HEK293 (cell line): ENCODE measurements around the gene ZCCHC14.

Experiments used
- MYNN ChIP-seq: fragments of 450-650 bp; formaldehyde crosslinking; IDR thresholded peaks from 2 replicates; pipeline ENCODE4 v1.5.1; 2016; ENCODE audit warnings: missing biosample characterization, missing genetic modification characterization, borderline replicate concordance
- ZBTB8A ChIP-seq: fragments of 450-650 bp; formaldehyde crosslinking; IDR thresholded peaks from 2 replicates; pipeline ENCODE4 v1.5.1; 2016; ENCODE audit warnings: missing biosample characterization, missing genetic modification characterization
- ZNF292 ChIP-seq: fragments of 450-650 bp; formaldehyde crosslinking; IDR thresholded peaks from 2 replicates; pipeline ENCODE4 v1.5.1; 2016; ENCODE audit warnings: low read depth, missing biosample characterization, missing genetic modification characterization, borderline replicate concordance
- ZNF341 ChIP-seq: fragments of 450-650 bp; formaldehyde crosslinking; IDR thresholded peaks from 2 replicates; pipeline ENCODE4; 2016; ENCODE audit warnings: low read depth, missing biosample characterization, missing genetic modification characterization
- ZNF404 ChIP-seq: fragments of 450-650 bp; formaldehyde crosslinking; IDR thresholded peaks from 2 replicates; pipeline ENCODE4 v1.5.1; 2017; ENCODE audit warnings: missing biosample characterization, missing genetic modification characterization
- ZNF433 ChIP-seq: fragments of 450-650 bp; formaldehyde crosslinking; IDR thresholded peaks from 2 replicates; pipeline ENCODE4 v1.5.1; 2016; ENCODE audit warnings: missing biosample characterization, missing genetic modification characterization, low read depth
- ZNF776 ChIP-seq: fragments of 450-650 bp; formaldehyde crosslinking; IDR thresholded peaks from 2 replicates; pipeline ENCODE4 v1.5.0; 2017; ENCODE audit warnings: missing biosample characterization, missing genetic modification characterization, borderline replicate concordance
- TF ChIP-seq, protein P1 (sequence below): fragments of 450-650 bp; formaldehyde crosslinking; IDR thresholded peaks from 2 replicates; pipeline ENCODE4 v1.5.1; 2016; ENCODE audit warnings: missing biosample characterization, missing genetic modification characterization
- TF ChIP-seq, protein P2 (sequence below): sonication (generic); formaldehyde crosslinking; IDR thresholded peaks from 2 replicates; pipeline ENCODE4 v1.8.1; 2022; ENCODE audit warnings: mild to moderate bottlenecking, moderate library complexity, missing genetic modification reagents
- TF ChIP-seq, protein P3 (sequence below): fragments of 450-650 bp; formaldehyde crosslinking; IDR thresholded peaks from 2 replicates; pipeline ENCODE4 v1.5.1; 2016; ENCODE audit warnings: missing biosample characterization, missing genetic modification characterization

DNA sequence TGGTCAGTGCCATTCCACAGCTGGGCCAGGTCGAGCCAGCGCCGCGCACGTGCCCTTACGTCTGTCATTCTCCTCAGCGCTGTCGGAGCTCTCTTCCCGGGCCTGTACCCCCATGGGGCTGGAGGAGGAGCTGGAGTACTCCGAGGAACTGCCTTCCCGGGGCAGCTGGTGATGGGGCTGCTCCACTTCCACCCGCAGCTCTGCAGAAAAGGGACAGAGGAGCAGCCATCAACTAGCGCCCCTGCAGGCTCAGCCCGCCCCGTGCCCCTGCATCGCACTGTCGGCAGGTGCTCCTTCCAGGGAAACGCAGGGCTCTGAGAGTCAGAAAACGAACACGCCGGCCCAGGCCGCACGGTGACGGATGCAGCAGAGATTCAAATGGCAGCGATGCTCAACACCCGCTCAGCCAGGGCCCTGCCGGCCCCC lies 79.8 kb downstream of the ZCCHC14 start:
- no peak for TF ChIP-seq ZNF404
- TF ChIP-seq, protein P1, sequence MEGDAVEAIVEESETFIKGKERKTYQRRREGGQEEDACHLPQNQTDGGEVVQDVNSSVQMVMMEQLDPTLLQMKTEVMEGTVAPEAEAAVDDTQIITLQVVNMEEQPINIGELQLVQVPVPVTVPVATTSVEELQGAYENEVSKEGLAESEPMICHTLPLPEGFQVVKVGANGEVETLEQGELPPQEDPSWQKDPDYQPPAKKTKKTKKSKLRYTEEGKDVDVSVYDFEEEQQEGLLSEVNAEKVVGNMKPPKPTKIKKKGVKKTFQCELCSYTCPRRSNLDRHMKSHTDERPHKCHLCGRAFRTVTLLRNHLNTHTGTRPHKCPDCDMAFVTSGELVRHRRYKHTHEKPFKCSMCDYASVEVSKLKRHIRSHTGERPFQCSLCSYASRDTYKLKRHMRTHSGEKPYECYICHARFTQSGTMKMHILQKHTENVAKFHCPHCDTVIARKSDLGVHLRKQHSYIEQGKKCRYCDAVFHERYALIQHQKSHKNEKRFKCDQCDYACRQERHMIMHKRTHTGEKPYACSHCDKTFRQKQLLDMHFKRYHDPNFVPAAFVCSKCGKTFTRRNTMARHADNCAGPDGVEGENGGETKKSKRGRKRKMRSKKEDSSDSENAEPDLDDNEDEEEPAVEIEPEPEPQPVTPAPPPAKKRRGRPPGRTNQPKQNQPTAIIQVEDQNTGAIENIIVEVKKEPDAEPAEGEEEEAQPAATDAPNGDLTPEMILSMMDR = no peak
- no peak for TF ChIP-seq ZNF341
- TF ChIP-seq, protein P2, sequence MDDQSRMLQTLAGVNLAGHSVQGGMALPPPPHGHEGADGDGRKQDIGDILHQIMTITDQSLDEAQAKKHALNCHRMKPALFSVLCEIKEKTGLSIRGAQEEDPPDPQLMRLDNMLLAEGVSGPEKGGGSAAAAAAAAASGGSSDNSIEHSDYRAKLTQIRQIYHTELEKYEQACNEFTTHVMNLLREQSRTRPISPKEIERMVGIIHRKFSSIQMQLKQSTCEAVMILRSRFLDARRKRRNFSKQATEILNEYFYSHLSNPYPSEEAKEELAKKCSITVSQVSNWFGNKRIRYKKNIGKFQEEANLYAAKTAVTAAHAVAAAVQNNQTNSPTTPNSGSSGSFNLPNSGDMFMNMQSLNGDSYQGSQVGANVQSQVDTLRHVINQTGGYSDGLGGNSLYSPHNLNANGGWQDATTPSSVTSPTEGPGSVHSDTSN (CRISPR knock-in tag) = no peak
- TF ChIP-seq ZNF433 (tag by site-specific recombination) = no peak
- TF ChIP-seq ZNF292 (tag by site-specific recombination) = no peak
- no peak for TF ChIP-seq ZNF776 (tag by site-specific recombination)
- no peak for TF ChIP-seq MYNN (tag by site-specific recombination)
- TF ChIP-seq, protein P3, sequence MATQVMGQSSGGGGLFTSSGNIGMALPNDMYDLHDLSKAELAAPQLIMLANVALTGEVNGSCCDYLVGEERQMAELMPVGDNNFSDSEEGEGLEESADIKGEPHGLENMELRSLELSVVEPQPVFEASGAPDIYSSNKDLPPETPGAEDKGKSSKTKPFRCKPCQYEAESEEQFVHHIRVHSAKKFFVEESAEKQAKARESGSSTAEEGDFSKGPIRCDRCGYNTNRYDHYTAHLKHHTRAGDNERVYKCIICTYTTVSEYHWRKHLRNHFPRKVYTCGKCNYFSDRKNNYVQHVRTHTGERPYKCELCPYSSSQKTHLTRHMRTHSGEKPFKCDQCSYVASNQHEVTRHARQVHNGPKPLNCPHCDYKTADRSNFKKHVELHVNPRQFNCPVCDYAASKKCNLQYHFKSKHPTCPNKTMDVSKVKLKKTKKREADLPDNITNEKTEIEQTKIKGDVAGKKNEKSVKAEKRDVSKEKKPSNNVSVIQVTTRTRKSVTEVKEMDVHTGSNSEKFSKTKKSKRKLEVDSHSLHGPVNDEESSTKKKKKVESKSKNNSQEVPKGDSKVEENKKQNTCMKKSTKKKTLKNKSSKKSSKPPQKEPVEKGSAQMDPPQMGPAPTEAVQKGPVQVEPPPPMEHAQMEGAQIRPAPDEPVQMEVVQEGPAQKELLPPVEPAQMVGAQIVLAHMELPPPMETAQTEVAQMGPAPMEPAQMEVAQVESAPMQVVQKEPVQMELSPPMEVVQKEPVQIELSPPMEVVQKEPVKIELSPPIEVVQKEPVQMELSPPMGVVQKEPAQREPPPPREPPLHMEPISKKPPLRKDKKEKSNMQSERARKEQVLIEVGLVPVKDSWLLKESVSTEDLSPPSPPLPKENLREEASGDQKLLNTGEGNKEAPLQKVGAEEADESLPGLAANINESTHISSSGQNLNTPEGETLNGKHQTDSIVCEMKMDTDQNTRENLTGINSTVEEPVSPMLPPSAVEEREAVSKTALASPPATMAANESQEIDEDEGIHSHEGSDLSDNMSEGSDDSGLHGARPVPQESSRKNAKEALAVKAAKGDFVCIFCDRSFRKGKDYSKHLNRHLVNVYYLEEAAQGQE (tag by site-specific recombination) = no peak
- no peak for TF ChIP-seq ZBTB8A (tag by site-specific recombination)
